ENCODE results near the gene WDR27.
A peak's percentile ranks its signal among the peaks of the same experiment; 100 is the strongest.

WDR27 gene

DNA sequence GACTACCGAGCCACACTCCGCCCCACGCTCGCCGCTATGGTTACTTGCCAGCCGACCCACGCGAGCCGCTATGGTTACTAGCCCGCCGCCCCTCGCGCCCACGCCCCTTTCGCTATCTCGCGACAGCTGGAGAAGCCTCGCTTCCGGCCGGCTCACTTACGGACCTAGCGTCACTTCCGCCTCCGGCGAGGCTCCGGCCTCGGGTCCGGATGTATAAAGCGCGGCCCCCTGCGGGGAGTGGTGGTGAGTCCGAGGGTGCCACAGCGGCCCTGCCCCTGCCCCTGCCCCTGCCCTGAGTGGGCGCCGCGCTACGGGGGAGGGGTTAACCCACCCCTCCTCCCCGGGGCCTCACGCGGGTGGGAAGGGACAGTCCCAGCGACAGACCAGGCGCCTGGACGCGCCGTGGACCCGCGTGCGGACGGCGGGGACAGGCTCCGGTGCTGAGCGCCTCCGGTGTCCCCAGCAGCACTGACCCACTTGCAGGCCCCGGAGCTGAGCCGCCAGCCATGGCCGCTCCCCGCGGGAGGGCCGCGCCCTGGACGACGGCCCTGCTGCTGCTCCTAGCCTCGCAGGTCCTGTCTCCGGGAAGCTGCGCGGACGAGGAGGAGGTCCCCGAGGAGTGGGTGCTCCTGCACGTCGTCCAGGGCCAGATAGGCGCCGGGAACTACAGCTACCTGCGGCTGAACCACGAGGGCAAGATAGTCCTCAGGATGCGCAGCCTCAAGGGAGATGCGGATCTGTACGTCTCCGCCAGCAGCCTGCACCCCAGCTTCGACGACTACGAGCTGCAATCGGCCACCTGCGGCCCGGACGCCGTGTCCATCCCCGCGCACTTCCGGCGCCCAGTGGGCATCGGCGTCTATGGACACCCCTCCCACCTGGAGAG is at the start of gene WDR27, which contains the start of gene C6orf120:
Gene WDR27, minus strand, starts transcription at position 76 of the 886 bp plus-strand sequence. CDS start 13,024 bp downstream, outside the sequence.
Gene C6orf120, plus strand, starts transcription at position 173 of the 886 bp plus-strand sequence. Its CDS starts 334 bp downstream, at position 507.
- DNase-seq, result peak; percentile 88

DNA sequence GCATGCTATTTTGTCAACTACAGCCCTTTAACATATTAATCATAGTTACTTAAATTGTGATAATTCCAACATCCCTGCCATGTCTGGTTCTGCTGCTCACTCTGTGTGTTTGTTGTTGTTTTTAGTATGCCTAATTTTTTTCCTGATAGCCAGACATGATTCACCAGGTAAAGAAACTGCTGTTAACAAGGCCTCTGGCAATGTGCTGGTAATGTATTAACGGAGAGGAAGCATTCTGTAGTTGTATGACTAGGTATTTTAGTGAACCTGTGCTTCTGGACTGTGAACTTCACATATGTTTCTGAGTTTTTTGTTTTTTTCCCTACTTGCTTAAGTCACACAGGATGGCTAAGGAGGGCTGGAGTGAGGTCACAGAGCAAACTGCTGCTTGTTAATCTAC is 44.7 kb upstream of the WDR27 start:
- no peak for DNase-seq

DNA sequence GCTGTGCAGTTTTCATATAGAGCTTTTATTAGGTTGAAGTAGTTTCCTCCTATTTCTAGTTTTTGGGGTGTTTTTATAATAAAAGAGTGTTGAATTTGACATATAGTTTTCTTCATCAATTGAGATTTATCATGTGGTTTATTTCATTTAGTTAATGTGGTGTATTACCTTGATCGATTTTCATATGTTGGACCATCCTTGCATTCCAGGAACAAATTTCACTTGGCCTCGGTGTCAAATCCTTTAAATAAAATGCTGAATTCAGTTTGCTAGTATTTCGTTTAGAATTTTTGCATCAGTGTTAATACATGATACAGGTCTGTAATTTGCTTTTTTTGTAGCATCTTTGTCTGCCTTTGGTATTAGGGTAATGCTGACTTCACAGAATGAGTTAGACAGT is 43.6 kb upstream of the WDR27 start:
- no peak for DNase-seq

DNA sequence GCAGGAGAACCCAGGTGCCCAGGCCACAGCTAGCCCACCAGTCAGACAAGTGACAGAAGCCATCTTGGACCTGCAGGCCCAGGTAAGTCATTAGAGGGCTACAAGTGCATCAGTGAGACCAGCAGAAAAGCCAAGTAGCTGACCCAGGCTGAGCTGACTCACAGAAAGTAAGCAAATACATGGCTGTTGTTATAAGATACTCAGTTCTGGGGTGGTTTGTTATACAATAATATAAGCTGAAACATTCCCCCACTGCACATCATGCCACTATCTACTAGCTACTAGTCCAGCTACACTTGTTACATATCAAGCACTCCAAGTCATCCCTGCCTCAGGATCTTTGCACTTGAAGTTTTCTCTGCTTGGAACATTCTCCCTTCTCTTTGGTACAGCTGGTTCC is 39.5 kb upstream of the WDR27 start:
- DNase-seq, result no peak

DNA sequence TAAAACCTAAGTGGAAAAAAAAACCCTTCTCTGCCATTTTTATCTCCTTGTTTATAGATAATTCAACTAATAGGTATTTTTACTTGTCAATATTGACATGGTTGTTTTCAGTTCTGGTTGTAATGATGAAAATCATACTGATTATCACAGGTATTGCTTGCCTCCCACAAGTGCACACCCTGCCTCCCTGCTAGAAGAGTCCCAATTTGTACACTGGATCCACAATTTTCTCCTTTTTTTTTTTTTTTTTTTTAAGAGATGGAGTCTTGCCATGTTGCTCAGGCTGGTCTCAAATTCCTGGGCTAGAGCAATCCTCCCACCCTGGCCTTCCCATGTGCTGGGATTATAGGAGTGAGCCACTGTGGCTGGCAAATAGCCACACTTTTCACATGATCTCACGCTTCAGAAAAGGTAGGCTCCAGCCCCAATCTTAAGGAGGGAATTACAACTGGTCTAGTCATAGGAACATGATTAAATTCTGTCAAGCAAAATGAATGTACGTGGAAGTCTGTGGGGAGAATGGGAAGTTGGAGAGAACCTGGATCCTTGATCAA is 37.2 kb upstream of the WDR27 start:
- no peak for DNase-seq

DNA sequence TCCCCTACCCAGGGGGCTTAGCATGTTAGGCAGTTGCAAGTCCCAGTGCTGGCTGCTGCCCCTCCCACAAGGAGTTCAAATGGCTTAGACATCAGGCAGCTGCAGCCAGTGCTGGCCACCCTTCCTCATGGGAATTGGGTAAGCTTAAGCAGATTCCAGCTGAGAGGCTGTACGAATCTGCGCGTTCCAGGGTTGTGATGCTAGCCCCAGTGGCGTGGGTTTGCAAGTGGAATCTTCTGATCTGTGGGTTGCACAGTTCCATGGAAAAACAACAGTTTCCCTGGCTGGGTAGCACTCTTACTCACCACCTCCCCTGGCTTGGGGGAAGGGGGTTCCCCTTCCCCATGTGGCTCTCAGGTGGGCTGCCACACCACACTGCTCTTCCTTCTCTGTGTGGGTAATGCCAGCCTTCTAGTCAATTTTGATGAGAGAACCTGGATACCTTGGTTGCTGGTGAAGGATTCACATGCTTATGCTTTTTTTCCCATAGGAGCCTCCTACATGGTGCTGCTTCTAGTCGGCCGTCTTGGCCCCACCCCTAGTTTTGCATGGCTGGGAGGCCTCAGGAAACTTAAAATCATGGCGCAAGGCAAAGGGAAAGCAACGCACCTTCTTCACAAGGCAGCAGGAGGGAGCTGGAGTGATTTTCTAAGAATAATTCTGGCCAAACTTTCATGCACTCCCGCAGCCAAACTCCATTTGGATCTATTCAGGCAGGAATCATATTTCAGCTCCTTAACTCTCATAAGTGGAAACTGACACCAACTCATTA is 36.6 kb upstream of the WDR27 start:
- peak; percentile 19 for DNase-seq

DNA sequence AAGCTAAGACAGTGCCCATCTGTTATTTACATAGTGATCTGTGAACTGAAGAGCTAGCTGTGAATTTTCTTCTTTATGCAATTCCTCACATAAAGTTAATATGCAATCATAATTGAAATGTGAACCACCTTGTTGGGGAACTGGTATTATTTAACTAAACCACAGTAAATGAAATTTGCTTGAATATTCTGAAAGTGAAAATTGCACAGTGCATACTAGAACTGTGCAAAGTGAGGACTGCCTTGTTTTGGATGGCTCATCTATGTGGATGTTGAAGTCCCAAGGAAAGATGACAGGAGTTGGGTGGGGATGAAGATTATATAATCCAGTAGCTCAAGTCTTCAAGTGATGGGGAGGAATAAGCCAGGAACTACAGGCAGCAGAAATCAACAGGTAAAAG is 28.1 kb upstream of the WDR27 start:
- no peak for DNase-seq

DNA sequence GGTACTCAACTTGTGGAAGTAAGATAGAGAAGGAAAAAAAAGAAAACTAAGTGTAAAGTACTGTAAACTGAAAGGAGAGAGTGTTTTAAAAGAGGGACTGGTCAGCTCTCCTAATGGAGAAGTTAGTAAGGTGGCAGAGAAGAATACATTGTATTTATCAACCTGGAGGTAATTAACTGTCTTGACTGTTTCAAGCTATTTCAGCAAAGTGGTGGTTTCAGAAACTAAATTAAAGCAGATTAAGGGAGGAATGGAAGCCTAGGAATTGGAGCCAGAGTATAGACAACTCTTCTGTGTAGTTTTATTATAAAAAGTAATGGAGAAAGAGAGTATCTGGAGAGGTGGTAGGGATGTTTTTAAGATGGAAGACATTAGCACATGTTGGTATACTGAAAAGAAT is 25.1 kb upstream of the WDR27 start:
- no peak for DNase-seq

DNA sequence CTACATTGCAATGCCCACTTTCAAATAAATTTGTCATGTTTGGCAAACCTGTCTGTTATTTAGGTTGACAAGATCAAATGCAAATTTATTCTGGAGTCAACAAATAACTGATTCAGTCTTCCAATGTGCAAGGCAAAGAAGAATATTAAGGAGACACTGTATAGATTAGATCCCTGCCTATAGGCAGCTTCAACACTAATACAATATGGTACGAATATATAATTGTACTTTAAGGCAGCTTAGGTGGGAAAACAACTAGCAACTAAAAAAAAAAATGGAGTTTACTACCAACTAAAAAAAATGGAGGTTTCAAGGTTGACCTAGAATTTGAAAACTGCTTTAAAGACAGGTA is 24.2 kb upstream of the WDR27 start:
- no peak for DNase-seq

DNA sequence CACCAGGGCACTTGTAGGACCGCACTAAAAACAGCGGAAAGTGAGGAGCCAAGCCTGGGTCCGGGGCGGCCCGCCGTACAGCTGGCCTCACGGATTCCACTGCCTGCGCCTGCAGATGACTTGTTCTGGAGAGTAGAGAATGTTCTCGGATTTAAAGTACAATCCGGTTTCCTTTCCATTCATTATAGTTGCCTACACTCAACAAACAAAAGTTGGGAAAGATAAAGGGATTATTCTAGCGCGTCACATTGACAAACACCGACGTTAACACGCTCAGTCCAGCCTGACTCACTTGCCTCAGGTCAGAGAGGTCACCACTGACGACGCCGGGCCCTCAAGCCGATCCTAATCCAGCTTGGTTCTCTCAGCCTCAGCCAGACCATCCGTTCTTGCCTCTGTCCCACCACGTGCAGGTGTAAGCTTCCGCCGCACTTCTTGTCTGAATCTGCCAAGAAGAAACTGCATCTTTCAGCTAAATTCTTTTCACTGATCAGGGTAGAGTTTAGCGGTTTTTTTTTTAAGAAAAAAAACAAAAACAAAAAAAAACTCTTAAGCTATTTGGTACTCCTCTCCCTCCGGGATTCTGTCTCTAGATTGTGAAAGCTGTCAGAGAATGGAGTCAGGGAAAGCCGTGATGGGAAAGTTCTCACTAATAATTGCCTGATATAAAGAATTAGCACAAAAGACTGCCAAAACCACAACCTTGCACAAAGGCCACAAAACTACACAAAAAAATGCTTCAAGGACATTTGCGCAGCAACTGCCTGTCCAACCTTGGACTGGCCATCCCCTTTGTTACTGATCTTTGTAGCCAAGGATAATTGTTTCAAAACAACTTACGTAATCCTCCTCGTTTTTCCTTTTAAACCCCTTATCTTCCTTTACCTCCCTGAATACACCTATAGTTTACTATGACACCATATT is 23.6 kb upstream of the WDR27 start:
- DNase-seq, result no peak

DNA sequence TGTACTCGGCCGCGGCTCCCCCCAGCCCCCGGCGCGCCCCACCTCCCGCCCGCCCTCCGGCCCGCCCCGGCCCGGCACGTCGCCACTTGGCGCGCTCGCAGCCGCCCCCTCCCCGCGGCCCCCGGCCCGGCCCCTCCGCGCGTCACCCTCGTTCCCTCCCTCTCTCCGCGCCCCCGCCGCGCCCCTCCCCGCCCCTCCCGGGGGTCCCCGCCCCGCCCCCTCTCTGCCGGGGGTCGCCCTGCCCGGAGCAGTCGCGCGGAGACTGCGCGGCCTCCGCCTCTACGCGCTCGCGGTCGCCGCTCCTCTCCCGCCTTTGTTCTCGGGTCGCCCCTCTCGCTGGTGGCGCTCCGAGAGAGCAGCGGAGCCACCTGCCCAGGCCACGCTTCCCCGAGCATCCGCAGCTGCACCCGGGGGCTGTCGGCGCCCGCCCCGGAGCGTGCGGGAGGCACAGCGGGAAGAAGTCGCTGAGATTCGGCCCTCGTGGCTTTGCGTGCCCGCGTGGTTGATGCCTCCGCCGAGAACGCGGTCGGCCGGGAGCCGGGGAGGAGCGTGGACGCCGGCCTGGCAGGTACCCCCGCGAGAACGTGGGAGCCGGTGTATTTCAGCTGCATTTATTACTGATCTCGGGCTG is 22.8 kb upstream of the WDR27 start, which contains the start of gene PHF10:
Gene PHF10, minus strand, starts transcription at position 7 of the 631 bp plus-strand sequence. CDS start 569 bp downstream, outside the sequence.
- no peak for DNase-seq

DNA sequence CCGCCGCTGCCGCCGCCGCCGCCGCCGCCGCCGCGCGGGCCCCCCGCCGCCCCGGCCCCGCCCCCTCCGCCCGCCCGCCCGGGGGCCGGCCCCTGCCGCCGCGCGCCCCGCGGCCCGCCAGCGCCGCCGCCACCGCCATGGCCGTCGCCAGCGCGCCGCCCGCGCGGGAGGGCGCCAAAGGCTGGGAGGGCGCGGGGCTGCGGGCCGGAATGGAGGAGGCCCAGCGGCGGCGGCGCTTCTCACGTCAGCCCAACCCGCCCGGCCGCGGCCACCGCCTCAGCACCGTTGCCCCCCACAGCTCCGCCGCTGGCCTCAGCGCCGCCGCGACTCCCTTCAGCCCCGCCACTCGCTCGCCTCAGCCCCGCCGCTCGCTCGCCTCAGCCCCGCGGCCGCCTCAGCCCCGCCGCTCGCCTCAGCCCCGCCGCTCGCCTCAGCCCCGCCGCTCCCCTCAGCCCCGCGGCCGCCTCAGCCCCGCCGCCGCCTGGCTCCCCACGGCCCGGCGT is 22.2 kb upstream of the WDR27 start:
- no peak for DNase-seq

DNA sequence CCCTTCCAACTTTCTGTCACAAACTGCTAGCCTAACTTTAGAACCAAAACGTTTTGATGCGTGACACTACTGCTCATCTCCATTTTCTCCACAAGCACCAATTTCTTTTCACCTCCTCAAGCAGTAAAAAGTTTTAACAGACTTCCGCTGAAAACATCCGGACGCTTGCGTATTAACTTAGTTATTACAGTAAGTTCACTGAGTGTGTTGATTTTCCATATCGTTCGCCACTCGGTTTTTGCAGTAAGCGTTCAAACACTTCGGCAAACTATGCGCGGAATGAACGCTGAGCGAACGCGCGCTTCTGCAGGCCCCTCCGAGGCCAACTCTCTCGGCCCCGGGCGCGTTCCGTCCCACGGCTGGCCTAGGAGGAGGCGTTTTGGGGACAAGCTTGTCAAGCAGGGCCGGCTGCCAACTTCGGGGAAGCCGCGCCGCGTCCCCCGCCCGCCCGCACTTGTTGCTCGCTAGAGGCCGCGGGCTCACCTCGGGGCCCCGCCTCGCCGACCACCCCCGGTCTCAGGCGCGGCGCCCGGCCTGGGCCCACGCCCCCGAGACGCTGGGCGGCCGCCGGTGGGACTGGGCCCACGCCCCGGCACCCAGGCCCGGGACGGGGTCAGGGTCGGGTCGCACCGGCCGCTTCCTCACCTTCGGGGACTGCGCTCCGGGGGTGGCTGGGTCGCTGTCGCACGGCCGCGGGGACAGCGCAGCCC is 21.5 kb upstream of the WDR27 start:
- DNase-seq, result no peak

DNA sequence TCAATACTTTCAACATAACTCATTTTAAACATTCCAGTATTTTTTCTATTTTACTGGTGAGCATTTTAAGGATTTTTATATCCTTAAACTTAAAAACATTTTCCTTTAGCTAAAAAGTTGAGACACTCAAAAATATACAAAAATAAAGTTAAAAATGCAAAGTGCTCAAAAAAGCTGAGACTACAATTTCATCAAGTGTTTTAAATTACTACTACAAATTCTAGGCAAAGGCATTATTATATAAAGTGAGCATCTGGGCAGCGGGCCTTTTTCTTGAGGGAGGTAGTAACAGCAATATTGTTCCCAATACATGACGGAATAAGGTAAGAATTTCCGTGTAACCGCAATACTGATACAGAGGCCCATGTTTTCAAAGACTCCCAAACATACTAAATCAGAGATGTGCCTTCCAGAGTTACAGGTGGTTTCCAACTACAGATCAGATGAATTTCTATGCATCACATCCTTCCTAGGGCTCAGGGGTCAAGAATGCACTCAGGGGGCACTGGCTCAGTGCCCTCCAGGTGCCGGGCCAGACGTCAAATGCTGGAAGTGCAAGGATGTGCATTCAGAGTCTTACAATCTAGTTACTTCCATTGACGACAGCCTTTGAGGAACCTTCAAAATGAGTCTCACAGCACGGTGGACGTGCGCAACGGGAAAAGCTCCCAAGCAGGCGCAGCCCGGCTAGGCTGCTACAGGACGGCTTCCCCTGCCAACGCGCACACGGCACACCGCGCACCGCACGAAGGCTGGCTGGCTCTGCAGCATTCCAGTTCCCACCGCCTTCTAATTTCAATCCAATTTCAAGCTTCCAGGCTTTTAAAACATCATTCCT is 20.8 kb upstream of the WDR27 start:
- no peak for DNase-seq

DNA sequence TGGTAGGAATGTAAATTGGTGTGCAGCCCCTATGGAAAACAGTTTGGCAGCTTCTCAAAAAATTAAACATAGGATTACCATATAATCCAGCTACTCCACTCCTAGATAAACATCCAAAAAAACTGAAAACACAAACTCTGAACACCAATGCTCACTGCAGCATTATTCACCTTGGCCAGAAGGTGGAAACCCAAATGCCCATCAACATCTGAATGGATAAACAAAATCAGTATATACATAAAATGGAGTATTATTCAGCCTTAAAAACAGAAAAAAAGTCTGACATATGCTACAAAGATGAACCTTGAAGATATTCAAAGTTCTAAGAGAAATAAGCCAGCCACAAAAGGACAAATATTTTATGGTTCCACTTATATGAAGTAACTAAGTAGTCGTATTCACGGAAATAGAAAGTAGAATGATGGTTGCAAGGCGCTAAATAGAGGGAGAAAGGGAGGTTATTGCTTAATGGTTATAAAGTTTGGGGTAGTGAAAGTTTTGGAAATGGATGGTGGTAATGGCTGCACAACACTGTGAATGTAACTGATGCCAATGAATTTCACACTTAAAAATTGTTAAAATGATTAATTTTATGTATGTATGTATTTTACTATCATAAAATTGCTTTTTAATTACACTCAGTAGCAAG is 18.5 kb upstream of the WDR27 start:
- DNase-seq, result no peak

DNA sequence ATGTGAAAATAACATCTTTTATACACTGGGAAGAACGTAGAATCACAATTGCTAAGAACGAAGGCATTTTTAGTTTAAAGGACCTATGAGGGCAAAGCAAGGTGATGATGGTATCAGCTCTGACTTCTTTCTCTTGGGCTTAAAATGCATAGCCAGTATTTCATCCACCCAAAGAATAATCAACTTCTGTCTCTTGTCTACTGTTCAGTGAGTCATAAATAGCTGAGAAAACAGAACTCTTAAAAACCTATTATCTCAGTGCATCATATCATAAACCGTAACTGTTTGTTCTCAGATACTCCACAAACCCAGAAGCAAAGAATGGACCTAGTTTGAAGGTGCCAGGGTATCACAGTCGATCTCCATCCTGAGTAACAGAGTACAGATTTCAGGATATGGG is 17.3 kb upstream of the WDR27 start:
- DNase-seq, result no peak

DNA sequence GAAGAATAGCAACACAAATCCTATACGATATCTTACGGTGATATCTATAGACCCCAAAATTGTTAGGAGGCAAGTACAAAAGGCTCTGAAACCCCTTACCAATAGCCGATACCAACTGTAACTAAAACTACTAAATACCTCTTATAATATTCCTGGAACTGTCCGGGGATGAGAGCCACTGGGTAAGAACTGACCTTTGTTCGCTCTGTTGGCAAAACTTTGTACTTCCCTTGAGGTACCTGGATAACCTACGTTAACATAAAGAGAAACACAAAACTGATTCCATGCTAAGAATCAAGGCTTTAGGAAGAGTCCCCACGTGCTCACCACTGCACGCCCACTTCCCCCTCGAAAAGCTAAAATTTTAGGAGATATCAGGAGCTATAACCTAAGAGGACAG is 12.8 kb upstream of the WDR27 start:
- no peak for DNase-seq

DNA sequence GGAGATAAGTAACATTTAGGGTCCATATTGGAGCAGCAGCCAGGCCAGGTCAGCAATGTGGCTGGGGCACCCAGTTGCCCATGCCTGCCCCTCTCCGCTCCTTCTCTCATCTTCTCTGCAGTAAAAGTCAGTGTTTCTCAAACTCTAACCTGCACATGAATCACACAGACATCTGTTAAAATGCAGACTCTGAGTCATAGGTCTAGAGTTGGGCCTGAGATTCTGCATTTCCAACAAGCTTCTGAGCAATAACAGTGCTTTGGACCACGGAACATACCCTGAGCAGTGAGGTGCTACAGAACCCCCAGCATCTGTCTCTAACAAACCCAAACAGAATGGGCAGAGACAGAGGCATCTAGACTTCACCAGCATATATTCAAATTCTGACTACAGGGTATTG is 12.3 kb upstream of the WDR27 start:
- no peak for DNase-seq

DNA sequence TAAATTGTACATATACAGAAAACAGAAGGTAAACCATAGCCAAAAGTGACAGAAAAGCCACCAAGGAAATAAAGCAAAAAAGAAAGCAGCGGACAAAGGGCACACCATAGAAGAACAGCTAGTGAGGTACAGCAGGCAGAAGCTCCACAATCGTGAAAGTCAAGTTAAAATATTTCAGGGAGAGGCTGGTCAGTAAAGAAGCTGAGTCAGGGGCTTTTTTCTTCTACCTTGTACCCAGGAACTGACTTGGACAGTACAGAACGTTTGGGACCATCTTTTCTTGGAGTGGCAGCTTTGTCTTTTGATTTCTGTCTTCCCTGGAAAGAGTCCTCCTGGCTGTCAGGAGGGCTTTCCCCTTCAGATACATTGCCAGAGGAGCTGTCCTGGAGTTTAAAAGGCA is 8.2 kb upstream of the WDR27 start:
- no peak for DNase-seq

DNA sequence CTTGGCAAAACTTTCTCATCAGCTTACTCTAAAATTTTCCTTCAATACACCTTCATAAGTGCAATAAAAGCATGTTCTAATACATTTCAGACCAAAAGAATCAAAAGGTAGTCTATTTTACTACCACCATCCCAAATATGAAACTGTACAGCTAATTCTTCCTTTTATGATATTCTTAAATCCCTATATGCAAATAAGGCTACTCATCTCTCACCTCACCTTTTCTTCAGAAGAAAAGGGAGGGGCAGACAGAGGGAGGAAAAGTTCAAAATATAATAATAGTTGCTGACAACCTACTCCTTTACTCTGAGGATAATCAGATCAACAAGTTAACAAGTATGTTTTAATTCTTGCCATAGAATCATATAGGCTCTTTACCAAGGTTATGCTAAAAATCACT is 7.5 kb upstream of the WDR27 start:
- DNase-seq, result no peak

Data from DMS 273 treated with DMSO at 0.1 percent for 48 hours (cell line).